ENCODE results near the gene TARS3. TPM values are rescaled to one million over a fixed set of nuclear protein-coding genes. Genes with fewer than 3 reads are reported as not detected.

TARS3 gene
- polyA plus RNA-seq, 2 of the 4 experiments (the other 2 are of a cell fraction): 6.7 to 9.5 TPM

DNA sequence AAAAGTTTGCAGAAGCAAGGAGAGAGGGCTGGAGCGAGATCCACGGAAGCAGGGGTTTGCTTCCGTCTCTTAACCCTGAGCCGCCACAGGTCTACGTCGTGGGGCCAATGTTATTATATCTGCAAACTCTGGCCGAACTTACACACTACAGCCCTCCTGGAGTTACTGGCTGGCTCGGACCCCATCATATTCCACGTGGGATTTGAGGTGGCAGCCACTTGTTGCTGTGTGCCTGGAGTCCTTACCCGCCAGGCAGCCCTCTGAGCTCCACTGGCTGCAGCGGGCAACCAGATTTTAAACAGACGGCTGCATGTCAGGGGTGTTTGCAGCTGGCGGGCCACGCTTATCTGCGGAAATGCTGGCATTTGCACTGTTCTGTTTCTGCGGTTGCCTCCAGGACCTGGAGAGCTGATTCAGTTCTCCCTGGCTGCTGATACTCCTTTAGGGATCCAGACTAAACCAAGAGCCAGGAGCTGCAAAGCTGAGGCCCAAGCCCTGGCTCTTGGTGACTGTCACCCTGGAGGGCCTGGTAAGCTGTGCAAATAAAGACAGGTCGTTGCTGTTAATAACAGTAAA is 106.8 kb downstream of the TARS3 start:
- ChIA-PET CTCF (interaction anchor here (0.7 to 2.3 kb wide), 6 partner anchors 10 to 121 kb away, joined by 3 to 15 read pairs (median 5); no protein-coding TSS in a partner anchor), POLR2A (no interaction called here)
- Histone ChIP-seq H3K9me3 (no peaks in the 10 kb centered on the region), H3K4me1 (peaks cover 15% of the 10 kb centered on the region), H3K4me3 (no peak overlapping the region), H3K4me2 (no peak overlapping the region), H3K27ac (no peak overlapping the region)
- ATAC-seq: no peak
- no peak for DNase-seq (ENCODE audit: low read depth in 1 of 2, low spot score in 1 of 2)
- FAIRE-seq: no peak
- WGBS (ENCODE audit: missing lambda C conversion rate): 88% methylated on average over 16 of the region's 17 CpGs
- TF ChIP-seq ESRRA (IDR thresholded peaks at IDR 0.05; ENCODE audit: borderline replicate concordance, low read length) (no peak), TP53 (CRISPR knock-in tag; IDR thresholded peaks at IDR 0.05) (no peak)

DNA sequence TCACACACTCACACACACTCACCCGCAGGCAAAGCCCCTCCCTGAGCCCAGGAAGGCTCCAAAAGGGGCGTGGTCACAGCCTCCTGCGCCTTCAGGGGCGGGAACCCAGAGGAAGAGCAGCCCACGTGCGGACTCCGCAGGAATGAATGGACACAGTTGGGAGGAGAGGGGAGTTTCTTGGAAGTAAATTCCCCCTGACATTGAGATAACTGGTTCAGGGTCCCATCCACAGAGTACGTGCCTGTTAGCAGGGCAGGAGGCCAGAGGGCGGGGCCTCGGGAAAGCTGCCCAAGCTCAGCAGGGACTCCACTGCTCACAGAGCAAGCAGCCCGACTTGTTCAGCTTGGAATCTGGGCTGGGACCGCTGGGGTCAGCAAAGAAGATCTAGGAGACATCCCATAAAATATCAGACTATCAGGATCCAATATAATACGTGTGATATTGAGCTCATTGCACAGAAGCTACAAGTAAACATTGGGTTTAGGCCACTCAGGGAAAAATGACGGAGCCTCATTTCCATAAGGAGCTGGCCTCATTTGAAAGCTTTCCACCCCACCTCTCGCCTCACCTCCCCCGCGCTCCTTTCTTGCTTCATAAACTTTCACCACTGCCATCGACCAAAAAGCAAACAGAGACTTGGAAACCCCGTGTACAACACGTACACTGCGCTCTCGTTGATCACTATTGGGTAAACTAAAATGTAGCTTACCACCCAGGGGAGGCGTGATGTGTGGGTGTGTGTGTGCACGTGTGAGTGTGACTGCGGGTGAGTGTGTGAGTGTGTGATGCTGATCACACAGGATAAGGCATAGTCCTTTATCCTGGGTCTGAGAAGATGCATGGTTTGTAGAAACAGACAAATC is 108.1 kb downstream of the TARS3 start:
- H3K4me1 ChIP-seq: peaks cover 15% of the 10 kb centered on the region
- DNase-seq (ENCODE audit: low read depth in 1 of 2, low spot score in 1 of 2) (peak; percentile 57 to 74), FAIRE-seq (no peak), ATAC-seq (peak; percentile 76 to 87)
- ChIA-PET CTCF (interaction anchor here (1.0 to 2.3 kb wide), 9 partner anchors 9 to 343 kb away, joined by 3 to 15 read pairs (median 4); no protein-coding TSS in a partner anchor), POLR2A (interaction anchor here (0.6 kb wide), 1 partner anchor 16 kb away, joined by 3 read pairs; no protein-coding TSS in a partner anchor)
- H3K27ac ChIP-seq: peak overlapping the region; percentile 56 to 77
- TF ChIP-seq ZSCAN20 (CRISPR knock-in tag; IDR thresholded peaks at IDR 0.05) (no peak), MAFK (IDR thresholded peaks at IDR 0.05; ENCODE audit: partially characterized antibody) (peak; percentile 19), FOSL2 (IDR thresholded peaks at IDR 0.05) (no peak), FOSL2 (CRISPR knock-in tag; IDR thresholded peaks at IDR 0.05) (no peak), FOXS1 (CRISPR knock-in tag; IDR thresholded peaks at IDR 0.05) (no peak), CEBPB (IDR thresholded peaks at IDR 0.05) (no peak), HEYL (CRISPR knock-in tag; IDR thresholded peaks at IDR 0.05) (no peak), BHLHE40 (IDR thresholded peaks at IDR 0.05; ENCODE audit: low read depth, low read length) (no peak), TP53 (CRISPR knock-in tag; IDR thresholded peaks at IDR 0.05) (no peak)
- TF ChIP-seq, protein P1, sequence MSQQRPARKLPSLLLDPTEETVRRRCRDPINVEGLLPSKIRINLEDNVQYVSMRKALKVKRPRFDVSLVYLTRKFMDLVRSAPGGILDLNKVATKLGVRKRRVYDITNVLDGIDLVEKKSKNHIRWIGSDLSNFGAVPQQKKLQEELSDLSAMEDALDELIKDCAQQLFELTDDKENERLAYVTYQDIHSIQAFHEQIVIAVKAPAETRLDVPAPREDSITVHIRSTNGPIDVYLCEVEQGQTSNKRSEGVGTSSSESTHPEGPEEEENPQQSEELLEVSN (IDR thresholded peaks at IDR 0.05; ENCODE audit: borderline replicate concordance, low read depth): peak; percentile 80
- TF ChIP-seq, protein P2, sequence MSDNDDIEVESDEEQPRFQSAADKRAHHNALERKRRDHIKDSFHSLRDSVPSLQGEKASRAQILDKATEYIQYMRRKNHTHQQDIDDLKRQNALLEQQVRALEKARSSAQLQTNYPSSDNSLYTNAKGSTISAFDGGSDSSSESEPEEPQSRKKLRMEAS (IDR thresholded peaks at IDR 0.05): peak; percentile 72
- no peaks in the 10 kb centered on the region for H3K9me3 ChIP-seq
- WGBS (ENCODE audit: missing lambda C conversion rate): 29% methylated on average over 25 of the region's 25 CpGs
- peak overlapping the region; percentile 28; the same call in 2 of the 3 replicates for H3K4me3 ChIP-seq
- H3K4me2 ChIP-seq: peak overlapping the region; percentile 87

DNA sequence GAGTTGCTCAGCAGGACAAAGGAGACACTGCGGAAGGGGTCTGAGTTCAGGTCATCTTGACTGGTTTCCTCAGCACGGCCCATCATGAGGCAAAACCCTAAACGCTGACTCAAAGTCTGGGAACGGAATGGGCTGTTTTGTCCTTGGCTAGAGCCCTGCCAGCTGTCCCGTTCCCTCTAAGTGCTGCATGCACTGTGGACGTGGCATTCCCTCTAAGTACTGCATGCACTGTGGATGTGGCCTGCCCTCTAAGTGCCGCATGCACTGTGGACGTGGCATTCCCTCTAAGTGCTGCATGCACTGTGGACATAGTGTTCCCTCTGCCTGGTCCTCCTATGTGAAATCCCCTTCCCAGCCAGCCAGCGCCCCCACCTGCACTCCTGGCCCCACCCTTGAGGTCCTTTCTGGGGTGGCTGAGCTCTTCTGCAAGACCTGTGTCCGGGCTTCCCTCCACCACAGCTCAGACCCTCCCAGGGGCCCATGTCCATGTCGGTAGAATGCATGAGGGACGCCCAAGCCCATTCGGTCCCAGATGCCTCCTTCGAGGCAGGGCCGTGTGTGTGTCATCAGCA is 108.8 kb downstream of the TARS3 start:
- CTCF ChIA-PET: interaction anchor here (1.0 to 2.3 kb wide), 7 partner anchors 8 to 39 kb away, joined by 3 to 15 read pairs (median 4); no protein-coding TSS in a partner anchor
- no peaks in the 10 kb centered on the region for H3K9me3 ChIP-seq
- peak overlapping the region; percentile 87 for H3K4me2 ChIP-seq
- FAIRE-seq (no peak), ATAC-seq (peak; percentile 7 to 26; a peak in 4 of 6 replicates), DNase-seq (ENCODE audit: low read depth in 1 of 2, low spot score in 1 of 2) (no peak)
- POLR2A ChIA-PET: interaction anchor here (0.6 kb wide), 1 partner anchor 16 kb away, joined by 3 read pairs; no protein-coding TSS in a partner anchor
- peak overlapping the region; percentile 56 to 77; a peak in 4 of 6 replicates for H3K27ac ChIP-seq
- TF ChIP-seq JUNB (IDR thresholded peaks at IDR 0.05) (no peak), JUN (IDR thresholded peaks at IDR 0.05) (no peak), ESRRA (IDR thresholded peaks at IDR 0.05; ENCODE audit: borderline replicate concordance, low read length) (no peak), FOXS1 (CRISPR knock-in tag; IDR thresholded peaks at IDR 0.05) (no peak), CEBPB (IDR thresholded peaks at IDR 0.05) (no peak), MAFK (IDR thresholded peaks at IDR 0.05; ENCODE audit: partially characterized antibody) (no peak), CHD2 (IDR thresholded peaks at IDR 0.05; ENCODE audit: low read length, partially characterized antibody) (no peak), SMC3 (IDR thresholded peaks at IDR 0.05) (no peak), POLR2A (IDR thresholded peaks at IDR 0.05; ENCODE audit: low read length) (no peak), TP53 (CRISPR knock-in tag; IDR thresholded peaks at IDR 0.05) (no peak), HOXA7 (CRISPR knock-in tag; IDR thresholded peaks at IDR 0.05) (no peak)
- peaks cover 15% of the 10 kb centered on the region for H3K4me1 ChIP-seq
- WGBS (ENCODE audit: missing lambda C conversion rate): 66% methylated on average over 15 of the region's 15 CpGs
- 0 out of 3 replicates have a peak overlapping the region, but pooled peaks have one; percentile 28 for H3K4me3 ChIP-seq

Measured in A549 (cell line).